Measurements from ENCODE around the gene PIPOX. TPM values are rescaled to one million over a fixed set of nuclear protein-coding genes. Genes with fewer than 3 reads are reported as not detected.

The PIPOX gene
- total RNA-seq, 1 donor: 1.4 TPM

GRCh38 chr17:29099527-29099926, 56.6 kb downstream of the PIPOX start:
- no peak overlapping the region for H3K4me2 ChIP-seq (ENCODE audit: insufficient read depth, low read length)
- no peaks in the 10 kb centered on the region for H3K79me2 ChIP-seq (ENCODE audit: insufficient read depth, low read length)
- no peak overlapping the region for H3K4me3 ChIP-seq (ENCODE audit: insufficient read depth, low read length)
- H3K9me3 ChIP-seq (ENCODE audit: low read depth, low read length): no peaks in the 10 kb centered on the region
- H3K27ac ChIP-seq (ENCODE audit: low read depth, low read length): no peak overlapping the region
- no peak for TF ChIP-seq CTCF (IDR thresholded peaks at IDR 0.05; ENCODE audit: extremely low read depth, low read depth, low read length)
- H2AFZ ChIP-seq (ENCODE audit: low read length): no peak overlapping the region
- no peaks in the 10 kb centered on the region for H3K27me3 ChIP-seq (ENCODE audit: insufficient read depth, low read length)
- no peaks in the 10 kb centered on the region for H3K4me1 ChIP-seq (ENCODE audit: insufficient read depth, low read length)
- peaks cover 21% of the 10 kb centered on the region for H3K36me3 ChIP-seq (ENCODE audit: insufficient read depth, low read length)
- H4K20me1 ChIP-seq (ENCODE audit: insufficient read depth, low read length): no peaks in the 10 kb centered on the region
- DNase-seq (ENCODE audit: insufficient read length, low spot score, missing footprints): no peak

GRCh38 chr17:29100296-29100695, 57.4 kb downstream of the PIPOX start:
- Histone ChIP-seq H2AFZ (ENCODE audit: low read length) (no peak overlapping the region), H3K79me2 (ENCODE audit: insufficient read depth, low read length) (no peaks in the 10 kb centered on the region), H3K9me3 (ENCODE audit: low read depth, low read length) (no peaks in the 10 kb centered on the region), H3K4me3 (ENCODE audit: insufficient read depth, low read length) (no peak overlapping the region), H3K27ac (ENCODE audit: low read depth, low read length) (no peak overlapping the region), H3K4me2 (ENCODE audit: insufficient read depth, low read length) (no peak overlapping the region), H3K36me3 (ENCODE audit: insufficient read depth, low read length) (peaks cover 19% of the 10 kb centered on the region), H4K20me1 (ENCODE audit: insufficient read depth, low read length) (no peaks in the 10 kb centered on the region), H3K27me3 (ENCODE audit: insufficient read depth, low read length) (no peaks in the 10 kb centered on the region), H3K4me1 (ENCODE audit: insufficient read depth, low read length) (no peaks in the 10 kb centered on the region)
- no peak for TF ChIP-seq CTCF (IDR thresholded peaks at IDR 0.05; ENCODE audit: extremely low read depth, low read depth, low read length)
- DNase-seq (ENCODE audit: insufficient read length, low spot score, missing footprints): no peak

- Histone ChIP-seq H3K4me1 (ENCODE audit: insufficient read depth, low read length) (no peaks in the 10 kb centered on the region), H4K20me1 (ENCODE audit: insufficient read depth, low read length) (no peaks in the 10 kb centered on the region), H3K36me3 (ENCODE audit: insufficient read depth, low read length) (peaks cover 29% of the 10 kb centered on the region), H3K4me3 (ENCODE audit: insufficient read depth, low read length) (no peak overlapping the region), H3K9me3 (ENCODE audit: low read depth, low read length) (no peaks in the 10 kb centered on the region), H2AFZ (ENCODE audit: low read length) (no peak overlapping the region), H3K27me3 (ENCODE audit: insufficient read depth, low read length) (no peaks in the 10 kb centered on the region), H3K27ac (ENCODE audit: low read depth, low read length) (no peak overlapping the region), H3K4me2 (ENCODE audit: insufficient read depth, low read length) (no peak overlapping the region), H3K79me2 (ENCODE audit: insufficient read depth, low read length) (no peaks in the 10 kb centered on the region)
- no peak for TF ChIP-seq CTCF (IDR thresholded peaks at IDR 0.05; ENCODE audit: extremely low read depth, low read depth, low read length)
- DNase-seq (ENCODE audit: insufficient read length, low spot score, missing footprints): no peak
Observed at GRCh38 chr17:29102046-29102445, 59.1 kb downstream of the PIPOX start.

GRCh38 chr17:29102741-29103181, 59.8 kb downstream of the PIPOX start:
- Histone ChIP-seq H2AFZ (ENCODE audit: low read length) (no peak overlapping the region), H3K27ac (ENCODE audit: low read depth, low read length) (no peak overlapping the region), H3K79me2 (ENCODE audit: insufficient read depth, low read length) (no peaks in the 10 kb centered on the region), H3K4me2 (ENCODE audit: insufficient read depth, low read length) (no peak overlapping the region), H4K20me1 (ENCODE audit: insufficient read depth, low read length) (no peaks in the 10 kb centered on the region), H3K4me3 (ENCODE audit: insufficient read depth, low read length) (no peak overlapping the region), H3K9me3 (ENCODE audit: low read depth, low read length) (no peaks in the 10 kb centered on the region), H3K4me1 (ENCODE audit: insufficient read depth, low read length) (no peaks in the 10 kb centered on the region), H3K36me3 (ENCODE audit: insufficient read depth, low read length) (peaks cover 24% of the 10 kb centered on the region), H3K27me3 (ENCODE audit: insufficient read depth, low read length) (no peaks in the 10 kb centered on the region)
- DNase-seq (ENCODE audit: insufficient read length, low spot score, missing footprints): no peak
- no peak for TF ChIP-seq CTCF (IDR thresholded peaks at IDR 0.05; ENCODE audit: extremely low read depth, low read depth, low read length)

Measured in osteoblast (primary cell).